Measurements from ENCODE around the gene SLC35G3.

Gene SLC35G3

GRCh38 chr17:35163886-35164285 lies 30.3 kb downstream of the SLC35G3 start:
- TF ChIP-seq ZFX (IDR thresholded peaks at IDR 0.05): no peak
- TF ChIP-seq CTCF (conservative IDR thresholded peaks at IDR 0.05): no peak
- no peak overlapping the region for H3K27ac ChIP-seq

GRCh38 chr17:35162755-35163154 lies 31.4 kb downstream of the SLC35G3 start:
- TF ChIP-seq CTCF (conservative IDR thresholded peaks at IDR 0.05) (no peak), ZFX (IDR thresholded peaks at IDR 0.05) (no peak)
- H3K27ac ChIP-seq: no peak overlapping the region

- no peak for TF ChIP-seq ZFX (IDR thresholded peaks at IDR 0.05)
- TF ChIP-seq CTCF (conservative IDR thresholded peaks at IDR 0.05): no peak
- H3K27ac ChIP-seq: no peak overlapping the region
Measured at GRCh38 chr17:35161281-35161761, 32.9 kb downstream of the SLC35G3 start.

GRCh38 chr17:35160354-35161201 lies 33.6 kb downstream of the SLC35G3 start:
- no peak overlapping the region for H3K27ac ChIP-seq
- TF ChIP-seq CTCF (conservative IDR thresholded peaks at IDR 0.05) (no peak), ZFX (IDR thresholded peaks at IDR 0.05) (no peak)

GRCh38 chr17:35159940-35160339 lies 34.3 kb downstream of the SLC35G3 start:
- no peak for TF ChIP-seq ZFX (IDR thresholded peaks at IDR 0.05)
- TF ChIP-seq CTCF (conservative IDR thresholded peaks at IDR 0.05): no peak

GRCh38 chr17:35155246-35155645 lies 38.9 kb downstream of the SLC35G3 start:
- H3K27ac ChIP-seq: no peak overlapping the region
- TF ChIP-seq ZFX (IDR thresholded peaks at IDR 0.05) (no peak), CTCF (conservative IDR thresholded peaks at IDR 0.05) (no peak)

More at GRCh38 chr17:35159940-35160339, 34.3 kb downstream of the SLC35G3 start:
- no peak overlapping the region for H3K27ac ChIP-seq
